Renal cortical epithelial cell (primary cell): ENCODE data around the gene IP6K3. TPM values are rescaled to one million over a fixed set of nuclear protein-coding genes. Genes with fewer than 3 reads are reported as not detected.

Experiments
- DNase-seq: peaks from one replicate; pipeline ENCODE4 v3.0.0-alpha.2; 2011; ENCODE audit warnings: low read depth
- total RNA-seq: library from RNA; depleted of rRNA; stranded (reverse); fragments of >200 nt; gene quantifications from 2 replicates; pipeline ENCODE4 v1.2.3, GENCODE V29; 2014

The IP6K3 gene
- total RNA-seq, 1 donor from 2014 or later, result 2.9 TPM

DNA sequence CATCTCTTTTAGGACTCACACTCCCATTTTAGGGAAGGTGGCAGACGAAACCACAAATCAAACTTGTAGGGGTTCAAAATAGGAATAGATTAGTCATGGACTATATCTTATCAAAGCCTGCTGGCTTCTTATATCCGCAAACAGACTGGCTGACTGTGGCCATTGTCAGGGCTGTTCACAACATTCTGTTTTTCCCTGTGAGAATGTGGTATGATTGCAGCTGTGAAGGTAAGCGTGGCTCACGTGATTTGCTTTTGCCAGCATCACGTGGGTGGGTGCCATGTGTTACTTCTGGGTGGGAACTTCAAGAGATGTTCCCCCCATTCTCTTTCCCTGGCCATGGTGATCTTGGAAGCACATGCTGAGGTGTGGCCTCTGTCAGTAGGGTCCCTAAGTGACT, 5.9 kb downstream of the IP6K3 start:
- no peak for DNase-seq

DNA sequence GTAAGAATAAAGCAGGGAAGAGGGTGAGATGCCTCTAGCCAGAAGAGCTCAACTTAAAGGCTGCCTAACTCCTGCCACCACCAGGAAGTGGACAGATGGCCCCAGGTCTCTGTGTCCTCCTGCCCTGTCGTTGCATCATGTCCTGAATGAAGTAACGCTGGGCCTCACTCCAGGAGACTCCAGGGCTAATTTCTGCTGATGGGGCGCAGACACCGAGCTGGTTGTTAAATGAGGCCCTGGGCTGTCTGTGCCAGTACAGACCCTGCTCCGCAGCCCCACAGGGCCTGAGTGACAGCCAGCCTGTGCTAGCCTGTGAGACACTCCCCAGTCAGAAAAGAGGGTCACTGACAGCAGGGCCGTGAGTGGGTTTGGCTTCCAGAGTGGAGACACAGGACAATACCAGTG, 6.5 kb downstream of the IP6K3 start:
- no peak for DNase-seq

DNA sequence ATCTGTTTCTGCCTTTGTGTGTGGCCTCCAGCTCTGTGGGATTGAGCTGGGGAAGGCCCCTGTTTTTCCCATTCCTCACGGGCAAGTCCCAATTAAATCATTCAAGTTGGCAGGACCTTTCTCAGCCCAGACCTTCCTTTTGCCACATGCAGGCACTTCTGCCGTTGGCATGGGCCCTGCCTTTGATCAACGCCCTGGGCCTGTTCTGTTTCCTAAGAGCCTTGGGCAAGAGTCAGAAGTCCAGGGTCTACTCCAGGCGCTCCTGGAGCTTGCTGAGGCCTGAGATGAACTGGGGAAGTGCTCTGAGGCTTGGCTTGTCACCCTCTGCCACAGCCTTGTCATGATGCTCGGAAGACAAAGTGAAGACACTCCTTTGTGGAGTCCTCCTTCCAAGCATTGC, 7.1 kb downstream of the IP6K3 start:
- DNase-seq, result no peak

DNA sequence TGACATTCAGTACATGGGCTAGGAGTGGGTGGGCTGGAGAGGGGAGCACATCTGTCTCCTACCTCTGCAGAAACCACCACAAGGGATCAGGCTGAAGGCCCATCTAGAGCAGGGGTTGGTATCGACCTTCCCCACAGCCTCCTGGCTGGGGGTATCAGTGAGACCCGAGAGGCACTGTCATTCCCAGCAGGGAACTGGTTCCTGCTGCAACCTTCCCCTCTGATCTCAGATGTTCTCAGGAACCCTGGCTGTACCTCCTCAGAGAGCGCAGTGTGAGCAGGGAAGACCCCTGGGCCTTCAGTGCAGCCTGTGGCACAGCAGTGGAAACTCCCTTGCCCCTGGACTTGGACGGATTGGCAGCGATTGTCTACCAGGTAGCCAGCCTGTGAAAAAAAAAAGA, 7.8 kb downstream of the IP6K3 start:
- no peak for DNase-seq

DNA sequence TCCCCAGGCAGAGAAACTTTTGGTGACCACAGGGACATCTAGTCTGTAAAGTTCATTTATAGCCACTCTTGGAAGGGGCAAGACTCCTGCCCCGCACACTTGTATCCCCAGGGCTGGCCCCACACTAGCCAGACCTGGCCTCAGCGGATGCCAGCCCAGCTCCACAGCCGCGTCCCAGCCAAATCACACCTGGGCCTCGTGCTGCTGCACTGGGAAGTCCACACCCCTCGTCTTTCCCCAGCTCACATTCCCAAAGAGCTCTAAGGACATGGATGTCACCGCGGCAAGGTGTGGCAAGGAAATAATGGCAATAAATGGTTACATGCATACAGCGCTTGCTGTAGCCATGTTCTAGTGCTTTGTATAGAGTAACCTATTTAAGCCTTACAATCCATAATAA, 8.6 kb downstream of the IP6K3 start:
- DNase-seq, result no peak

DNA sequence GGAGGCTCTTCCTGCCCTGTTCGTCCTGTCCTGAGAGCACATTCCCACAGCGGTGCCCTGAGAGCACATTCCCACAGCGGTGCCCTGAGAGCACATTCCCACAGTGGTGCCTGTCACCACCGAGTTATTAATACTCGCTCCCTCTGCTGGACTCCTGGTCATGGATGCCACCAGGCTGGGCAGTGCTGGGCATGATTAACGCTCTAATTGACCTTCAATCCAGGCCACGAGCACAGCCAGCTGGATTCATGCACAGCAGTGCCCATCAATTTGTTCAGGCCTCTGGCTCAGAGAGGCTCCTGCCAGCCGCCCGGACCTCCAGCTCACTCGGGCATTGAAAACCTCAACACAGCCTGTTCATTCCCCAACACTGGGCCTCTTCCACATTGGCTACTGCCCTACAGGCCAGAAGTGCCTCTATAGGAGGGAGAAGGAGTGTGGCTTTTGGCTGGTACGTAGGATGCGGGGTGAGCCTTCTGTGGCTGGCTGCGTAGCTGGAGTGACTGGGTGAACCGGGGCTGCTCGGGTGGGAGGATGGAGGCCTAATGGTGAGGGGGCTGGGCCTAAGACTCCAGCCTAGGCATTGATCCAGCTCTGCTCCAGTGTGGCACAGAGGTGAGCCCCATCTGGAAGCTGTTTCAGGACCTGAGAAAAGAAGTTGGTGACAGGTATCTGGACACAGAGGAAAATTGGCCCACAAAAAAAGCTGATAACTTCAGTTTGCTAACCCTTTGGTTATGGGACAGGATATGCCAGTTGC, 9.3 kb downstream of the IP6K3 start:
- DNase-seq, result no peak

DNA sequence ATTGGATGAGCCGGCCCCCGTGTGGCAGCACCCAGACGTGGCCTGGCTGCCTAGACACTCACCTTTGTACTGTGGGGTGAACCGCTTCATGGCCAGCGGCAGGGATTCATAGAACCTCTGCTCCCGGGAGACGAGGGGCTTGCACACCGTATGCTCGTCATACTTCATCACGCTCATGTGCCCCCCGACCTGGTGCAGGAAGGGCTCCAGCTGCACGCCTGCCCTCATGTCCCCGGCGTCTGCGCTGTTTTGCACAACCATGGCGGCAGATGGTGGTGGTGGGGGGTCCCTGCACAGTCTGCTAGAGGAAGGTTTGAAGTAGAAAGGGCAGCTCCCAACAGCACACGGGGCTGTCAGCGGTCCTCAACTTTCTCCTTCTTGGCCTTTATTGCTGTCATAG, 11.5 kb downstream of the IP6K3 start:
- DNase-seq, result no peak

DNA sequence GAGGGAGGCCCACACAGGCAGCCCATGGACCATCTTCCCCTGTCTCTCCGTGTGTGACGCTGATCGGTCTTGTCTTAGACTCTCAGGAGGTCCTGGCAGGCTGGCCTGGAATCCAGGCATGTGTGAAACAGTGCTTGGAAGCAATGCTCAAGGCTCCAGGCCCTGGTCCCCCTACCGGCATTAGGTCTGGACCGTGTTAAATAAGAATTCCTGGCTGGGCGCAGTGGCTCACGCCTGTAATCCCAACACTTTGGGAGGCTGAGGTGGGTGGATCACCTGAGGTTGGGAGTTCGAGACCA, 13.0 kb downstream of the IP6K3 start:
- DNase-seq, result no peak

DNA sequence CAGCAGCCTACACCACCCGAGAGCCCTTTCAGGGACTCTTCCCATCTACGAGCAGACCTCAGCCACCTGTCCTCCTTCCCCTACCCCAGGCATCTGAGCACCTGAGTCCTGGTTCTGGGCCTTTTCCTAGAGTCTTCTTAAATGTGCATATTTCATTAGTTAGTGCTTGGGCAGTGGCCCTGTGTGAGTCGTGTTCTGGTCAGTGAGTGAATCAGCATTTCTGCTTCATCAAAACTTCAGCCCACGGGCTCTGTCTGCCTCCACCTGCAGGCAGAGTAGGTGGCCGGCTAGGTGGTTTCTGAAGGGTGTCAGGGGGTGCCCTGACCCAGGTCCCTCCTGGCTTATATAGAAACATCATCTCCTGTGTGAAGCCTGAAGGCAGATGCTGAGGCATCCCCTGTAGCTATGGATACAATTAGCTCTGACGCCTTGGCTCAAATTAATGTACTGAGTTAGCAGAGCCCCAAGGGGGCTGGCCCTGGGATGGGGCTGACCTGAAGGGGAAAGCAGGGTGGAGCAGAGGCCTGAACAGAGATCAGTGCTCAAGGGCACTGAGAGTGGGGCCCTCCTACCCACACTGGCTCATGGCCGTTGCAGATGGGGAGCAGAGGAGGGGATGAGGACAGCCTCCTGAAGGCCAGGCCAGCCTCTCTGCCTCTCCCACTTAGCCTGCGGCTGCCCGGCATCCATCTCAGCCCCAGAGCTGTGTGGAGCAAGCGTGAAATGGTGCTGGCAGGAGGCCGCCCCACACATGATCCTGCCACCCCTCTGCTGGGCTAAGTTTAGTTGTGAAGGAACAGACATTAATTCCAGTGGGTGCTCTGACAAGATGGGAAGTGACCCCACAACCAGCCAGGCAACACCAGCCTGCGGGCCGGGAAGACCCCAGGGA, 13.6 kb downstream of the IP6K3 start:
- no peak for DNase-seq

DNA sequence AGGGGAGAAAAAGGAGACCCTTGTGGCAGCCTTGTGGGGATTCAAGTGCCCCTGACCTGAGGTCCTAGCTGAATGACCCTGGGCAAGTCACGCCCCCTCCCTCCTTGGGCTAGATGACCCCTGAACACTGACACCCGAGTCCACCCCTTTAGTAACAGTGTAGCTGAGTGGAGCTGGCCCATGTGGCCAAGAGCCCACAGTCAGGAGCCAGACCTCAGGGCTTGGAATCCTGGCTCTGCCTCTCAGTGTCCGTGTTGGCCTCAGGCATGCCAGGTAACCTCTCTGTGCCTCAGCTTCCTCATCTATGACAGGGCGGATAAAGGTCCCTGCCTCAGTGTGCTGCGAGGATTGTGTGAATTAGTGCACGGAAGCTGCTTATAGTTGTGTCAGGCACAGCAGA, 14.3 kb downstream of the IP6K3 start:
- no peak for DNase-seq

DNA sequence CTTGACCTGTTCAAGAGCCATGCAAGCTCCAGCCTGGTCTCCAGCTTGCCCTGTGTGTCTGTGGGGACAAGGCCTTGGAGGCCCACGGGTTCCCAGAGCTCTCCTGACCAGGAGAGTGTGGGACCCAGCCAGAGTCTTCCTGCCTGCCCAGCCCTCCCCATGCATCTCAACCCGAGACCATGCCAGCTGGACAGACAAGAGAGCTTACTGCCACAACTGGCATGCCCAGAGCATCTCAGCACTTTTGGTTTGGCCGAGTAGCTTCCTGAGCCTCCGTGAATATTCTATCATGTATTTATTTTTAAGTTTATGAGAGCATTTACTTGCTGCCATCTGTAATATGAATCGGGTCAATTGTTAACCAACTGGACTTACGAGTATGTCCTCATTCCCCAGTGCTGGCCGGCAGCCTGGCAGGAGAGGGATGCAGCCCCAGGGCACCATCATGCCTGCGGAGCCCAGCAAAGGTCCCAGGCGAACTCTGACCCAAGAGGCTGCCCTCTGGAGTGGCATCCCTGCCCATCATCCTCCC, 14.9 kb downstream of the IP6K3 start:
- DNase-seq, result no peak

DNA sequence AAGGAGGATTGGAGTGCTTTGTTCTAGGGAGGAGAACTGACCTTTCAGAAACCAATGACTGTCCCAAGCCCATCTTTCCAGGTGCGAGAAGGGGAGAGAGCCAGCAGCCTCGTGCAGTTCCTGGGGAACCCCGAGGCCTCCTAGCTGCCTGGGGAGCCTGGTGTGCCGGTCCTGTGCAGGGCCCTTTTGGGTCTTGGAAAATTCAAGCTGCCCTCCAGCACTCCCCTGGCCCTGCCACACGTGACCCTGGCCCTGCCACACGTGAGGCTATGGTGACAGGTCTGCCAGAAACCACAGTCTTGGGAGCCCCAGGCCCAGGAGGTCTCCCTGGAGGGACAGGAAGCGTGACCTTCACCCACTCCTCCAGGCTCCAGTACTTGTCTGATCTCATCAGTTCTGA, 15.7 kb downstream of the IP6K3 start:
- DNase-seq, result no peak

DNA sequence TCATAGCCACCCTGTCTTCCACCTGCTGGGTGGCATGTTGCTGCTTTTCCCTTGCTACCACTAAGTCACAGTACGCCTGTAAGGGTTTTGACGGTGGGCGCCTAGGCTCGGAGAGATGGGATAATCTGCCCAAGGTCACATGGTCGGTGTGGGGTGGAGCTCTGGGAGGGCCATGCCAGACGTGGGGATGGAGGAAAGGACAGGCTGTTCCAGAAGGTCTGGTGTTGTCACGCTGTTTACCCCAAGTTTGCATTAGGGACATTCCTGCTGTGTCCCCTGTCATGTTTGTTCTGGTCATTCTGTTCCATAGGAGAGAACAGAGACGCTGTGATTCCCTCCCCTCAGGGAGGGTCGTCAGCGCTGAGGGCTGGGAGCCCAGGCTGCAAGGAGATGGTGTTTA, 16.1 kb downstream of the IP6K3 start:
- DNase-seq, result no peak

DNA sequence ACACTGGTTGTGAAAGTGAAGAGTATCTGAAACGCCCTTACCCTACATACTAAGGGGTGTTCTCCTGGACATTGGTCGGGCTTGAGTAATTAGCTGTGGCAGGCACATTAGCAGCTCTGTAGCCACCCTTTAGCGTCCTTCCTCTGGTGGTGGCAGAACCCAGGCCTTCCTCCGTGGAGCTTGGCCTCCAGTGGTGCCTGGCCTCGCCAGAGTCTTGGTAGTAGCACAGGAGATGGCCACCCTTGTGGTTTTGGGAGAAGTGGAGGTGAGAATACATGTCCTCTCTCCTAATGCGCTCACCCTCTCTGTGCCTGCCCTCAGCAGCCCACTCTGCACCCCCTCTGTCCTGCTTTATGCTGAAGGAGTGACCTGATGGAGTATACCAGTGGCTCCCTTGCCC, 17.6 kb downstream of the IP6K3 start:
- DNase-seq, result no peak

DNA sequence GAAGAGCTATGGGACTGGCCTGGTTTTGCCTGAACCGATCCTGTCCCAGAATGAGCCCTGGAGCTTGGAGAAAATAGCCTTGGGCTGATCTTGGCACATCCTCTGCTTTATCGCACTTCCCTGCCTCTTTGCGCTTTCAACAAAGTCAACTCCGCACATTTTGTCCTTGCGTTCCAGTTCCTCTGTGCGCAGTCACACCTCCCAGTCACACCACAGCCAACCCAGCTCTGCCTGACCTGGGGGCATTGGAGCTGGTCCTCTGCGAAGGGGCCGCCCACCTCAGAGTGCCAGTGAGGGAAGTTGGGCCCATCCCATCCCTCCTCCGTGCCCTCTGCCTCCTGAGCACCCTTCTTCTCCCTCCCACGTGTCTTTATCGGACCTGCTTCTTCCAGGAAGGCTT, 18.3 kb downstream of the IP6K3 start:
- DNase-seq, result no peak

DNA sequence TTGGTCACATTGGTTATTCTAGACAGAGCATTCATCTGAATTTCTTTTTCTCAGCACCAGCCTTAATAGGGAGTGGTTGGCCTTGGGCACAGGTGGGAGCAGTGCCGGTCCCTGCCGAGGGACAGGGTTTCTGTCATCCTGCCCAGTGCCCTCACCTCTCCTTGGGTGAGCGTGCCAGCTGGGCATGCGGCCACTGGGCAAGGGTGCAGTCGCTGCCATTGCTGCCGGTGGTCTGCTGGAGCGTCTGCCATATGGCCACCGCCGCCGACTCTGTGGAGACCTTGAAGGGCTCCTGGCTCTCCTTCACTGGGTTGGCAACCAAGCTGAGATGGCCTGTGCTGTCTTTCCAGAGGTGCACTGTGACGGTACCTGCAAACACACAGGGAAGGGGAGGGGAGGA, 18.8 kb downstream of the IP6K3 start:
- no peak for DNase-seq

DNA sequence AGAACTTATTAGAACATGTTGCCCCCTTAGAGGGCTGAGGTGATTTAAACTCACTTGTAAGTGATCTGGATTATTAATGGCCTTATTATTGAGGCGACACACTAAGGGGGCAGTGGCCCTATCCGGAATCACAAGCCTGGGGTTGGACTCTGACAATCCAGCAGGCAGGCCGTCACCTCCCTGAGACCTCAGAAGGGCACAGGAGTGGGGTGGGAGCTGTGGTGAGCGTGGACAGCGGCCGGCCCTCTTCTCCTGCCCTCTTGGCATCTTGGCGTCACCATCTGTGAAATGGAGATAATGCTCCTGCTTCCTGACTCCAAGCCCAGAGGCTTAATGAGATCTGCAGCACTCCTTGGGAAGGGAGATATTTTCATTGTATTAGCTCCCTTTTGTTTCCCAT, 19.6 kb downstream of the IP6K3 start:
- DNase-seq, result no peak

DNA sequence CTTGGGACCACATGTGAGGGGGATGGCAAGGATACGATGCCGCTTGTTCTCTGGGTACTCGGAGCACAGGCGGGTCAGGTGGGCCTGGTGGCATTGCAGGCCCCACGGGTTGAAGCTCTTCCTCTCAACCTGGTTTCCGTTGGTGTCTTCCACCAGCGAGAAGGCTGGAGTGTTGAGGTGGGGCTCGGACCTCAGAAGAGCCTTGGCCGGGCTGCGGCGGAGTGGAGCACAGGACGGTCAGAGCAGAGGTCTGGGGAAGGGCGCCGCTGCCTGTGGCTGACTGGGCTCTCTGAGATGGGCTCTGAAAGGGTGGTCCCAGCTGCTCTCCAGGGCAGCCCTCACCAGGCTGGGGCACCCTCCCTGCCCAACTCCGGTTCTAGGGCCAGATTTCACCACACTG, 20.0 kb downstream of the IP6K3 start:
- DNase-seq, result no peak

DNA sequence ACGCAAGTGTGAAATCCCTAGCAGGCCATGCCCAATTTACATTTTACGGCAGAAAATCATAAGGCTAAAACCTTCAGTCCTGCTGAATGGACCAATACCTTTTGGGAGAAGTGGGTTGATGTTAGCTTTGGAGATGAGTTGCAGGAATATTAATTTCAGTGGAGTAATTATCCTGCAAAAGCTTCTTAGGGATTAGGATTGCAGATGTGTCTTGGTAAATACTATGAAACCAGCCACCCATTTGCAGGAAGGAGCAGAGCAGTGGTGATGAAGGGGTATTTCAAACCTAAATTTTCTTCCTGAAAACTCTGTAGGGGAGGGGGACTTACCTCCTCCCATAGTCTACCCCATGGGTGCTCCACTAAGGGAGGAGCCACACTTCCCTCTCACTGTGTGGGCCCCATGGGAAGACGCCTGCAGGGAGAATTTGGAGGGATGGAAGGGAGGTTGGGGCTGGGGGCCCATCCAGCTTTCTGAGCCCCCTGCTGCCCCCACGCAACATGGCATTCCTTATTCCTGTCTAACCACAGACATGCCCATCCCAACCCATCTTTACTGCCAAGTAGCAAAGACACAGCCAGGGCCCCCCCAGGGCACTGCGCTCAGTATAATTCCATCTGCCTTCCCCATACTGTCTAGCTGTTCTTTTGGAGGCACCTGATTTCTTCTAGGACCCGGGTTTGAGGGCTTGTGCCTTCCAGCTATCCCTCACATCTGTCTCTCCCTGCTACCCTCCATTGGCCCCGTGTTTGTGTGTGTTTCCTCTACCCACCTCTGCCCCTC, 20.6 kb downstream of the IP6K3 start:
- no peak for DNase-seq

DNA sequence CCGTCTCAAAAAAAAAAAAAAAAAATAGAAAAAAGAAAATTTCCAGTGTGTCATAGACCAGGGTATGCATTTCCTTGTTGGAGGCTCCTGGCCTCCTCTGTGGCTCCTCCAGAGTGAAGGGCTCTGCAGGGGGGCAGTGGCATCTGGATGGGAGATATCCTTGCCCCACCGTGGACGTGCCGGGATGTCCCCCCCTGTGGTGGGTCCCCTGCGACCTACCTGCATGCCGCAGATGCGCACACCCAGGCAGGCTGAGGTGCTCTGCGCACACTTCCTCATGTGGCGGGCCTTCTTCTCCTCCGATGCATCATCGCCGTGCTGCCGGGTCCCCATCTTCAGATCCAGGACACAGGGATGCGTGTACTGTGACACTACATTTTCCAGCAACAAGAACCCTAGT, 21.5 kb downstream of the IP6K3 start:
- no peak for DNase-seq

DNA sequence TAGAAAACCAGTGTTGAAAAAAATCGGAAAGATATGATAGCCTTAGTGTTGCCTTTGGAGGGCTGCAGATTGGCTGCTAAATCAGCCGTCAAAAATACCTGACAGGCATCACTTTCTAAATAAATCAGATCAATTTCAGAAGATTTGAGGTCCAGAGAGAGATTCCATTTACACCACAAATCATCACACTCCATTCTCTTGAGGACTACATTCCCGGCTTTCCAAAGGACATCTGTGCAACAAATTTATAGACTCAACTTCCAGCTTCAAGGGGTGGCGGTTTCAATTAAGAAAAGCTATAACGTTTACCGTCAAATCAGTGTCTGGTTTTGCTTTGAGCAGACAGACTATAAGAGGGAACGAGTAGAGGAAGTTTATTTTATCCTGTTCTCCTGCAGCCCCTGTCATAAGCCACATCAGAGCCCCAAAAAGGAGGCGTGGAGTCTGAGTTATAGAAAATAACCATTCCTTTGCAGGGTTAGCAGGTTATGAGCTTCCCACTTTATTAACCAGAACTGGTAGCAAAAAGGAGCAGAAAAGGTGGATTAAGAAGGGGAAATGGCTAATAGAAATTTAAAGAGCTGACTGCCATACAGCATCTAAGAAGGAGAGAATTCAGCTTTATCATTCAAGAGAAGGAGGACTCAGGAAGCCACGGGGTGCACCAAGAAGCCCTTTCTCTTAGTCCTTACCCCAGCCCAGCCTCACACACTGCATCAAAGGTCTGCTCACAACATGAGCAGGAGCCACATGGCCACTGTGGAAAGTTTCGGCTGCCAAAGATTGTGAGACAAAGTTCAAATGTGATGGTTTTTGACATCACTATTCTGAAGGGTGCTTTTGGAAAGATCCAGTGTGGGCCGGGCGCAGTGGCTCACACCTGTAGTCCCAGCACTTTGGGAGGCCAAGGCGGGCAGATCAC, 22.3 kb downstream of the IP6K3 start:
- DNase-seq, result no peak
